ENCODE data around the gene LRRC2.
"Not testable (repeated sequence)": the region's sequence is repeated elsewhere in the genome, so short reads cannot be mapped to it uniquely, and the experiment has no call there.

Gene LRRC2

DNA sequence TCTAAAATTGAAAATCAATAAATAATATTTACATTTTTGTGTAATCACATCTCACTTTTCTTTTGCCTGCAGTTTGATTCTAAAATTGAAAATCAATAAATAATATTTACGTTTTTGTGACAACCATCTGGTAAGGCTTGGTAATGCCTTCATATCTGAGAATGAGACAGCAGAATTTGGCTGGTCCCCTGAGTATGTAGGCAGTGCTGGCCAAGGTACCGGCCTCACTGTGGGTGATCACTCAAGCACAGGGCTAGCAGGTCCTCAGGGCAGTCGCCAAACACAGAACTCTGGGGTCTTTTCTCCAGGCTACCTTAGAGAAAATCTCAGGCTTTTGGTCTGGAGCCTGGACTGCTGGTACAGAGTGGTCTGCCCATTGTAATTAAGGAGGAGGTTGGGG lies 42.1 kb downstream of the LRRC2 start:
- no peak for DNase-seq

DNA sequence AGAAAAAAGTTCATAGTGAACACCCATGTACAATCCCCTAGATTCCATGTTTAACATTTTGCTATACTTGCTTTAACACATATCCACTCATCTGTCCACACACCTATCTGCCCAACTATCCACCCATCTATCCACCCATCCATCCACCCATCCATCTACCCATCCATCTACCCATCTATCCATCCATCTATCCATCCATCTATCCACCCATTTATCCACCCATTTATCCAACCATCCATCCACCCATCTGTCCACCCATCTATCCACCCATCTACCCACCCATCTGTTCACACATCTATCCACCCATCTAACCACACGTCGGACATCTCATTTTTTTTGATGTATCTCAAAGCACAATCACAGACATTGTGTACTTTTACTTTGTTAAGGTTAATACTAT lies 42.5 kb downstream of the LRRC2 start:
- DNase-seq: no peak

DNA sequence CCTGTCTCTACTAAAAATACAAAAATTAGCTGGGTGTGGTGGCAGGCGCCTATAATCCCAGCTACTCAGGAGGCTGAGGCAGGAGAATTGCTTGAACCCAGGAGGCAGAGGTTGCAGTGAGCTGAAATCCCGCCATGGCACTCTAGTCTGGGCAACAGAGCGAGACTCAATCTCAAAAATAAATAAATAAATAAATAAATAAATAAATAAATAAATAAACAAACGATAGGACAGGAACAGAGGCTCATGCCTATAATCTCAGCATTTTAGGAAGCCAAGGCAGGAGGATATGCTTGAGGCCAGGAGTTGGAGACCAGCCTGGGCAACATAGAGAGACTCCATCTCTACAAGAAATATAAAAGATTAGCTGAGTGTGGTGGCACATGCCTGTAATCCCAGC lies 43.9 kb downstream of the LRRC2 start:
- DNase-seq: not testable (repeated sequence)

DNA sequence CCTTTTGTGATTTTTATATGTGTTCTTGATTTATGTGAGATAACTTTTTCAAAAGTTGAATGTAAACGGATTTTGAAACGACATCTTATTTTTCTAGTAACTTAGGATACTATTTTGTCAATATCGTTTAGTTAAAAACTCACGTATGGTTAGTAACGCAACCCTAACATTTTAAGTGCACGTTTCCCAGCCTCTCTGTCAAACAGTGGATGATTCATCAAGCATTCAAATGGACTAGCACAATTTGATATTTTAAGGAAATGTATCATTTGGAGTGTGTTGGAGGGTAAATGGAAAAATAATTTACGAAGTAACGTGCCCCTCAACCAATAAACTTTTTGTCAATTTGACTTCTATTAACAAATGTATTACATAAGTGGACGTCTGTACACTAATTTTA lies 45.0 kb downstream of the LRRC2 start:
- DNase-seq: no peak

DNA sequence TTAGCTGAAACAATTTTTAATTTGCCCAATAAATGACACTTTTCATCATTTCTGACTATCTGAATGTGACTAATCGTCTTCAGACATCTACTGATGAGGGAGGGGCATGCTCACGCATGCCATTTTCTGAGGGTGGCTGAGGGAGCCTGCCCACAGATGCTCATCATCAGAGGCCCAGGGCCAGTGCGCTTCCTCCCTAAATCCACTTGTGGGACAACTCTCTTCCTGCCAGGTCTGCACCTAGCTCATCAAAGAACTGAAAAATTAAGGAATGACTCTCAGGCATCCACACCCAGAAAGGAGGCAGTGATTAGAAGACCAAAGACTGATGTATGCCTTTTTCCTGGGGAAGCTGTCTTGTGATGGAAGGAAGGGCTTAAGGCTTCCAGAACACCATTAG lies 45.6 kb downstream of the LRRC2 start:
- no peak for DNase-seq

DNA sequence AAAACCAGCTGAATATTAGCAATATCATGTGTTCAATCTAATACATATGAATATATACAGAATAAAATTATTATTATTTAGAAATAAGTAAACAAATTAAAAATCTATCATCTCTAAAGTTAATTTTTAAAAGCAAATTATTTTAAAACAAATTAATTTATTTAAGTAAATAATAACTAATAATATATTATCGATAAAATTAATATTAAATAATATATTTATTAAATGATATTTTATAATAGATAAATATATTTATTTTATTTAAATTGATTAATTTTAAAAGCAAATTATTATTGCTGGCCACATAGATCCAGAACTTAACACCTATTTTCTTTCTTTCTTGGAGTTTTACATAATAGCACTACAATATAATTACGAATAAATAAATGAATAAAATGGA lies 46.1 kb downstream of the LRRC2 start:
- DNase-seq: no peak

DNA sequence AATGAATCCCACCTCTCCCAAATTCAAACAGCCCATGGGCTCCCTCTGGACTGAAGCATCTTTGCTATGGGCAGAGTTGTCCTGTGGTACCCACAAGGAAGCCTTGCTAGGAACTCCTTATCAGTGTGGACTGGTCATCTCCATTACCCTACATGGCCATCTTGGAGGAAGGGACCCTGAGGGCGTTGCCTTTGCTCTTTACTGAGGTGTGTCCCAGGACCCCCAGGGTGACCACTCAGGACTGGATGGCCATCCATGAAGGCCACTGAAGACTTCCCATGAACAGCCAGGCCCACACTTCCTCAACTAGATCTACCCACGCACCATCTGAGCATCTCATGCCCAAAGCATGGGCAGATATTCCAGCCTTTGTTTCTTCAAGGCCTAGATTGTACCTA lies 48.3 kb downstream of the LRRC2 start:
- no peak for DNase-seq

DNA sequence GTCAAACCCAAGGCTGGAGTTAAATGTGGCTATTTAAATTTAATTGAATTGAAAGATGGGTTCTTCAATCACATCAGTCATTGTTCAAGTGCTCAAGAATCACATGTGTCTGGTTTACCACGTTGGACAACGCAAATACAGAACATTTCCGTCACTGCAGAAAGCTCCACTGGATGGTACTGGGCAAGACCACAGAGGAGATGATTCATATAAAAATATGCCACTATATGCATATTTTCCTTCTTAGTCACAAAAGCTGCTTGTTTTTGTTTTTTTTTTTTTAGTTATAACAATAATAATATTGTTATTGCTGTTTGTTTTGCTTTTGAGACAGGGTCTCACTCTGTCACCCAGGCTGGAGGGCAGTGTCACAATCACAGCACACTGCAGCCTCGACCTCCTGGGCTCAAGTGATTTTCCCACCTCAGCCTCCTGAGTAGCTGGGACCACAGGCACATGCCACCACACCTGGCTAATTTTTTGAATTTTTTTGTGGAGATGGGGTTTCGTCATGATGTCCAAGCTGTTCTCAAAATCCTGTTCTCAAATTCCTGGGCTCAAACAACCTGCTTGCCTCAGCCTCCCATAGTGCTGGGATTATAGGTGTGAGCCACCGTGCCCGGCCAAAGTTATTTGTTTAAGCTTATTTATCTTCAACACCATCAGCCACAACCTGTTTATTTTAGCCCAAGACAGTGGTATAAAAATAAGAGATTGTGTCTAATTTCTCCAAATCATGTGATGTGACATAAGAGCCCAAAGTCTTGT lies 48.9 kb downstream of the LRRC2 start:
- DNase-seq: peak; percentile 84

DNA sequence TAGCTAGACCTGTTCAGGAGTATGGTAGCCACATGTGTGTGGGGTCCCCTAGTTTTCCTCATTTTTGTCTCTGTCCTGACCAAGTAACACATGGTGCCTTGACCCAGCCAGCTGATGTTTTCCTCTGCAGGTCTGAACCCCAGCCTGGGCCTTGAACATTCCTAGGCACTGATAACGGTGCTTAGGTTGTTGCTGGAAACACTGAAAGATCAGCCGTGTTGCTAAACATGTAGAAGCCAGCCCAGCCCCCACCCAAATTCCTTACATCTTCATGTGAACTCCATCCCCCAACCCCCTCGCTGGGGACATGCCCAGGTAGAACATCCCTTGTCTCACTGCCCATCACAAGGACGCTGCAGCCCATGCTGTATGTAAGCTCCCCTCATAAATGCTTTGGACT lies 49.6 kb downstream of the LRRC2 start:
- no peak for DNase-seq

DNA sequence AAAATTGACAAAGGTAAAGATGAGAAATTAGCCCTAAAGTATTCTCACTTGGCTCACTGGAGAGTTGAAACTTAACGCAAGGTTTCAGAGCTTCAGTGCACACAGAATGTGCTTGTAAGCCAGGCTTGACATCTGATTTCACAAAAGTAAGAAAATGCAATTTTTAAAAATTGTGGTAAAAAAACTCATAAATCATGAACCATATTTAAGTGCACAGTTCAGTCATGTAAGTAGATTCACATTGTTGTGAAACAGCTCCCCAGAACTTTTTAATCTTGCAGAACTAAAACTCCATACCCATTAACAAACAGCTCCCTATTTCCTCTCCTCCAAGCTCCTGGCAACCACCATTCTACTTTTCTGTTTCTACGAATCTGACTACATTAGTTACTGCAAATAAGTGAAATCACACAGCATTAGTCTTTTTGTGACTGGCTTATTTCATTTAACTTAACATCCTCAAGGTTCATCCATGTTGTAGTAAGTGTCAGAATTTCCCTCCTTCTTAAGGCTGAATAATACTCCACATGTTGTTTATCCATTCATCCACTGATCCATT lies 53.8 kb downstream of the LRRC2 start:
- no peak for DNase-seq

DNA sequence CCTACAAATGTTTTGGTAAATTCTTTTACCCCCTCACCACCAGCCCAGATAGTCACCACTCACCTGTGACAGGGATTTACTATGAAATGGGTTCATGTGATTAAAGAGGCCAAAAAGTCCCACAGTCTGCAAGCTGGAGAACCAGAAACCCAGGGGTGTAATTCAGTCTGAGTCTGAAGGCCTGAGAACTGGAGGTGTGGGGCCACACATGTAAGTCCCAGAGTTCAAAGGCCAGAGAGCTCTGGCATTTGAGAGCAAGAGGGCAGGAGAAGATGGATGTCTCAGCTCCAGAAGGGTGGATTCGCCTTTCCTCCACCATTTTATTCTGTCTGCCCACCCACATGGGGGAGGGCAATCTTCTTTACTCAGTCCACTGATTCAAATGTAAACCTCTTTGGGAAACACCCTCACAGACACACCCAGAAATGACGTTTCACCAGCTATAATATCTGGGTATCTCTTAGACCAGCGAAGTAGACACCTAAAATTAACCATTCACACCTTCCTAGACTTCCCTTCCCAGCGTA lies 56.4 kb downstream of the LRRC2 start:
- no peak for DNase-seq

DNA sequence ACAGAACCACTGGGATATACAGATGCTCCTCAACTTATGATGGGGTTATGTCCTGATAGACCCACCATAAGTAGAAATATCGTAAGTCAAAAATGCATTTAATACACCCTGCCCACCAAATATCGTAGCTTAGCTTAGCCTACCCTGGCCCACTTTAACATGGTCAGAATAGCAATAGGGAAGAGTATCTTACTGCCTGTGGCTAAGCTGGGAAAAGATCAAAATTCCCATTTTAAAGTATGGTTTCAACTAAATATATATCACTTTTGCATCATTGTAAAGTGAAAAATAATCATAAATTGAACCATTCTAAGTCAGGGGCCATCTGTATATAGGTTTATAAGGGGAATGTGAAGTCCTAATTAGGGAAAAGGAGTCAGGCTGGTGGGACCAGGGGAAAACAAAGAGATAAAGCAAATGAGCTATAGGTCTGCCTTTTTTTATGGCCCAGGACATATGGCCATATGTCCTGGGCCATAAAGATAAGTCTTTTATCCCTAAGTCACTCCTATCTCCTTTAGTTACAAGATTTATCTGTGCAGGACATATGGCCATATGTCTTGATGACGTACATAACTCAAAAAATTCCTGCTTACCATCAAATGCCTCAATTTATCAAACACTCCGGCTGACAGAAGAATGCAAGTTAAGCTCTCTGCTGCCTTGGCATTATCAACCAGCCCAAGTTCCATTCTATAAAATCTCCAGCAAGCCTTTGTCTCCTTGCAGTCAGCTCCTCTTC lies 57.1 kb downstream of the LRRC2 start:
- no peak for DNase-seq

DNA sequence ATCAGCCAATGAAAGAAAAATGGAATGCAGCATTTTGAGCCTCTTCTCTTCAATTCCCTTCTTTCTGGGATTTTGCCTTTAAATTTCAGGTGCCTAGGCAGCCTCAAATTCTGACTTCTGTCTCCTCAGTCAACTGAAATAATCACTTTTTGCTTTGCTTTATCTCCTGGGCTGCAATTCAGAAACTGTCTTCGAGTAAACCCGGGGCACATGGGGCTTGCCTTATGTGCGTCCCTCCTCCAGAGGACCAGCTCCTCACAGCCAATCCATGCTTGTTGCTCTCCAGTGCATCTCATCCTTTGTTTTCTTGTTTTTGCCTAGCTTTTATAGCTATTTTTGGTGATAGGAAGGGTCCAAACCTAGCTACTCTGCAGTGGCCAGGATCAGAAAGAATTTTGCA lies 59.6 kb downstream of the LRRC2 start:
- no peak for DNase-seq

DNA sequence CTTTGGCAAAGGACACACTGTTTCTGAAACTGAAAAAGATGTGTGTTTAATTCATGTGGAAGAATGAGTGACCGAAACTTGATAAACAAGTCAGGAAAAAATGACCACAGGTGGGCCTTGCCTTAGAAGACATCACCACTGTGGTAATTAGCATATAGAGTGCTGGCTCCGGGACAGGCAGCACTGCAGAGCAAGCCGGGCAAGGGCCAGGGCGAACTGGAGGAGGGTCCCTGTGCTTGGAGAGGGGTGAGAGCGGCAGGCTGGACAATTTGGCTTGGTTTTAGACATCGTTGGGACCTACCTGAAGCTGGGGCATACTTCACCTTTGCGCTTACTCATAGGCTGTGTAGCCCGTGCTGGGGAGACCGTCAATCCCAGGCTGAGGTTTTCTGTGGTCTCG lies 60.1 kb downstream of the LRRC2 start:
- DNase-seq: no peak

DNA sequence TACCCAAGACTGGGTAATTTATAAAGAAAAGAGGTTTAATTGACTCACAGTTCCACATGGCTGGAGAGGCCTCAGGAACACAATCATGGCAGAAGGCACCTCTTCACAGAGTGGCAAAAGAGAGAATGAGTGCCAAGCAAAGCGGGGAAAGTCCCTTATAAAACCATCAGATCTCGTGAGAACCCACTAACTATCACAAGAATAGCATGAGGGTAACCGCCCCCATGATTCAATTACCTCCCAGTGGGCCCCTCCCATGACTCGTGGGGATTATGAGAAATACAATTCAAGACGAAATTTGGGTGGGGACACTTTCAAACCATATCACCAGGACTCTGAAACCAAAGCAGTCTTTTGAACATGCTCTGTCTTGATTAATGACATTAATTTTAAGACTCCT lies 61.3 kb downstream of the LRRC2 start:
- DNase-seq: no peak

DNA sequence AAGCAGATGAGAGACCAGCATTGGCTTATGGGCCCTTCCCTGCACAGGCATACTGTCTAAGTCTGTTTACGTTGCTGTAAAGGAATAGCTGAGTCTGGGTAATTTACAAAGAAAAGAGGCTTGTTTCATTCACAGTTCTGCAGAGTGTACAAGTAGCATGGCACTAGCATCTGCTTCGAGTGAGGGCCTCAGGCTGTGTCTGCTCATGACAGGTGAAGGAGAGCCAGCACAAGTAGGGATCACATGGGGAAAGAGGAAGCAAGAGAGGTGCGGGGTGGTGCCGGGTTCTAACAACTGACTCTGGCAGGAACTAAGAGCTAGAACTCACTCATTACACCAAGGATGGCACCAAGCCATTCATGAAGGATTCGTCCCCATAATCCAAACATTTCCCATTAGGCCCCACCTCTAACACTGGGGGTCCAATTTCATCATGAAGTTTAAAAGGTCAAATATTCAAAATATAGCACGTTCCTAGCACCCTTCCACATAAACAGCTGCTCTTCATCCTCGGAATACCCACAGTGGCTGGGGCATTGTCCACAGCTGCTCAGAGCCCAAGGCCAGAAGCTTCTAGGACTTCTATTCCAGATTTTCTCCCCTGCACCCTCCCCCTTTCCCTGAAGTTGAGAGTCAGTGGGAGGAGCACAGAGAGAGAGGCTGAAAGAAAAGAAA lies 62.8 kb downstream of the LRRC2 start:
- DNase-seq: no peak

DNA sequence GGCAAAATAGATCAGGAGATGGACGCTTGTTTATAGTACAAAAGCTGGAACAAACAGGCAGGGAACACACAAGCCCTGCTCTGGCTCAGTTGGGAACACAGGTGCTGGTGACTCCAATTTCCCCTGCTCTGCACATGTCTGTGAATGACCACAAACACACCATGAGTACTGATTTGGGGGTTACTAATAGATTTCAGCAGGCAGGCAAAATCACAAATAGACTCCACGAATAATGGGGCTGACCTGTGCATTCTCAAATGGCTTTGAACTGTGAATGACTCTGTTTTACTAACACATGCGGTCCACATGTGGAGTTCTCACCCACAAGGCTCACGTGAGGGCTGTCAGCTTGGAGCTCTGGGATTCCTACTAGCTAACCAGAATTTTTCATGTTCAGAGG lies 64.4 kb downstream of the LRRC2 start:
- no peak for DNase-seq

DNA sequence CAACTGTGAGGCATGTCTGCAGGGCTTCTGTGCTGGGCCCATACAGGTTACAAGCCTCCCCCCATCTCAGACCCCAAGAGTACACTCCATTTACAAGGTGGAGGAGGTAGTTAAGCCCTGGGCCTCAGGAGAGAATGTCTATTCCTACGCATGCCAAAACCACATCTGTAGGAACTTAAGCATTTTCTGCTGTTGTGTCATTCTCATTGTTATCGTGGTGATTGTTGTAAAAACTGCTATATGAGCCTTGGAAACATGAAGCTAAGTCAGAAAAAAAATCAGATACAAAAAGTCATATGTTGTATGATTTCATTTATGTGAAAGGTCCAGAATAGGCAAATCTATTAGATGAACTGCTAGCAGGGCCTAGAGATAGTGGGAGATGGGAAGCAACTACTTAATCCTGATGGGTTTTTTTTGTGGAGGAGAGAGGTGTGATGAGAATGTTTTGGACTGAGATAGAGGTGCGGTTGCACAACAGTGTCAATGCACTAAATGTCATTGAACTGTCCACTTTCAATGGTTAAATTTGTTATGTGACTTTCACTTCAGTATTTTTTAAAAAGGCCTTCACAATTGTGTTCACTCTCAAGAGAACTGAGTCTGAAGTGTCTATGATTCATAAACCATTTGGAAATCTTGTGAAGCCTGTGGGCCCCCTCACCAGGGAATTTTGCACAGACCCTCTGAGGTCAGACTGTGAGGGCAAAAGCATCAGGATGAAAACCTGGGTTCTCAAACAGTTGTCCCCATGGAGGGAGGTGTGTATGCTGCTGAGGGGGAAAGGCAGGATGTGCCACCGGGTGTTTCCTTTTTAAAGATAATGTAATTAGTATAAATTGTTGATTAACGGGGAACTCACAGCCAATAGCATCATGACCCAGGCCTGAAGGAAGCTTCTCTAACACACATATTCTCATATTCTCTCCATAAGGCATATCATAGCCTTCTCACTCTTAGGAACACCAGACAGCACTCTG lies 65.2 kb downstream of the LRRC2 start:
- peak; percentile 50 for DNase-seq

DNA sequence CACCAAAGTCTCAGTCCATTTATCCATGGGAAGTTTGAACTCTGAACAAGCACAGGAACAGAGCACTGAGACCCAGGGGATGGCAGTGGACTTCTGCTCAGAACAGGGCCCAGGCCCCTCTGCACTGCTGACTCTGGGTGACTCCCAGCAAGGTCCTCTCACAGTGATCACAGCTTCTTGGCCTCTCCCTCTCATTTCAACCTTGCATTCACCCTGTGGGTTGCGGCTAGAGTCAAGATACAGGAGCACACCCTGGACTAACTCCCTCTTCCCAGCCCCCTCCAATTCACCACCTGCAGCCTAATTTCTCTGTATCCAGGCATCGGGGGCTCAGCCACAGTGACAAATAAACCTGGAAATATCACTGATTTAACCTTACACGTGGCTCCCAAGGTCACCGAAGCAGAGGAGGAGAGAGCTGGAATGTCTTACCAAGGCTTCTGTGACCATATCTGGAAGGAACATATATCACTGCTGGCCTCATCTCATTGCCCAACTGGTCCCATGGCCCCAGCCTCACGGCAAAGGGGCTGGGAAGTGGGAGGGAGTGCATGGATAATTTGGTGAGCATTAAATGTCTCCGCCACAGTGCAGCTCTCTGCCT lies 67.1 kb downstream of the LRRC2 start:
- no peak for DNase-seq

DNA sequence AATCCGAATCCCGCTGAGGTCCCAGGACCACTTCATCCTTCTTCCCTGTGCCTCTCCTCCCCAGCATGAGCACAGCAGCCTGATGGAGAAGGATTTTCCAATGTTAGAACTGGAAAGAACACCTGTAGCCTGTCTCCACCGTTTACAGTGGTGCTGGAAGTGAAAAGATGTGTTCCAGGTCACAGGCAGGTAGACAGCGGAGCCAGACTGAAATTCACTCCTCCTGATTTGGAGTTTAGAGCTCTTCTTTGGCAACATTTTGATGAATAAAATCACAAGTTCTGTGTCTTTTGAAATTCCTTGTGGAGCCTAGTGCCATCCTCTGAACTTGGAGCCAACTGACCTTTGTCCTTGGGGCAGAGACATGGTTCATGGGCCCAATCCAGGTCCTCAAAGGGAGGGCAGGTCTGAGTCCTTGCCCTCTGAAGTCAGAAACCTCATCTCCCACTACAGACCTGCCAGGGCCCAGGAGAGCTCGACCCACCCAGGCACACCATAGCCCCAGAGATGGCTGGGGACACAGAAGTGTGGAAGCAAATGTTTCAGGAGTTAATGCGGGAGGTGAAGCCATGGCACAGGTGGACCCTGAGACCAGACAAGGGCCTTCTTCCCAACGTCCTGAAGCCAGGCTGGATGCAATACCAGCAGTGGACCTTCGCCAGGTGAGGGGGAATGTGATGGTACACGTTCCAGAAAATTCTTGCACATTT lies 68.4 kb downstream of the LRRC2 start, which contains the start of gene RTP3:
Gene RTP3, plus strand, starts transcription at position 421 of the 710 bp plus-strand sequence. Its CDS starts 87 bp downstream, at position 508.
- no peak for DNase-seq
